C4-2B (cell line): ENCODE measurements around the gene KAT2B.
"Not testable (repeated sequence)": the region's sequence is repeated elsewhere in the genome, so short reads cannot be mapped to it uniquely, and the experiment has no call there.

Source experiments
- H3K27ac ChIP-seq: fragments of 450-650 bp; 2 replicates; pipeline ENCODE4 v1.5.1; 2017
- ZFX ChIP-seq: fragments of 450-650 bp; IDR thresholded peaks from 2 replicates; pipeline ENCODE4 v1.6.1; 2017
- TF ChIP-seq, protein P1 (sequence below): fragments of 450-650 bp; conservative IDR thresholded peaks from 2 replicates; pipeline ENCODE4 v1.5.1; 2017; ENCODE audit warnings: mild to moderate bottlenecking

The KAT2B gene

GRCh38 chr3:20015525-20015924 lies 24.7 kb upstream of the KAT2B start:
- no peak for TF ChIP-seq ZFX
- TF ChIP-seq, protein P1, sequence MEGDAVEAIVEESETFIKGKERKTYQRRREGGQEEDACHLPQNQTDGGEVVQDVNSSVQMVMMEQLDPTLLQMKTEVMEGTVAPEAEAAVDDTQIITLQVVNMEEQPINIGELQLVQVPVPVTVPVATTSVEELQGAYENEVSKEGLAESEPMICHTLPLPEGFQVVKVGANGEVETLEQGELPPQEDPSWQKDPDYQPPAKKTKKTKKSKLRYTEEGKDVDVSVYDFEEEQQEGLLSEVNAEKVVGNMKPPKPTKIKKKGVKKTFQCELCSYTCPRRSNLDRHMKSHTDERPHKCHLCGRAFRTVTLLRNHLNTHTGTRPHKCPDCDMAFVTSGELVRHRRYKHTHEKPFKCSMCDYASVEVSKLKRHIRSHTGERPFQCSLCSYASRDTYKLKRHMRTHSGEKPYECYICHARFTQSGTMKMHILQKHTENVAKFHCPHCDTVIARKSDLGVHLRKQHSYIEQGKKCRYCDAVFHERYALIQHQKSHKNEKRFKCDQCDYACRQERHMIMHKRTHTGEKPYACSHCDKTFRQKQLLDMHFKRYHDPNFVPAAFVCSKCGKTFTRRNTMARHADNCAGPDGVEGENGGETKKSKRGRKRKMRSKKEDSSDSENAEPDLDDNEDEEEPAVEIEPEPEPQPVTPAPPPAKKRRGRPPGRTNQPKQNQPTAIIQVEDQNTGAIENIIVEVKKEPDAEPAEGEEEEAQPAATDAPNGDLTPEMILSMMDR: no peak
- H3K27ac ChIP-seq: no peak overlapping the region

DNA sequence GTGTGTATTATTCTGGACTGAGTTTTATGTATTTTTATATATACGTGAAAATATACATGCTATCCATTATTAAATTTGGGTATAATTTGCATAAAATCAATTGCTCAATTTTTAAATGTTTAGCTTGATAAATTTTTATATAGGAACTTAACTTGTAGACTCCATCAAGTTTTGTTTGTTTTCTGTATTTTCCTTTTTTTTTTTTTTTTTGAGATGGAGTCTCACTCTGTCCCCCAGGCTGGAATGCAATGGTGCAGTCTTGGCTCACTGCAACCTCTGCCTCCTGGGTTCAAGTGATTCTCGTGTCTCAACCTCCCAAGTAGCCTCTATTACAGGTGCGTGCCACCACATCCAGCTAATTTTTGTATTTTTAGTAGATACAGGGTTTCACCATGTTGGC lies 24.2 kb upstream of the KAT2B start:
- not testable (repeated sequence) for H3K27ac ChIP-seq

DNA sequence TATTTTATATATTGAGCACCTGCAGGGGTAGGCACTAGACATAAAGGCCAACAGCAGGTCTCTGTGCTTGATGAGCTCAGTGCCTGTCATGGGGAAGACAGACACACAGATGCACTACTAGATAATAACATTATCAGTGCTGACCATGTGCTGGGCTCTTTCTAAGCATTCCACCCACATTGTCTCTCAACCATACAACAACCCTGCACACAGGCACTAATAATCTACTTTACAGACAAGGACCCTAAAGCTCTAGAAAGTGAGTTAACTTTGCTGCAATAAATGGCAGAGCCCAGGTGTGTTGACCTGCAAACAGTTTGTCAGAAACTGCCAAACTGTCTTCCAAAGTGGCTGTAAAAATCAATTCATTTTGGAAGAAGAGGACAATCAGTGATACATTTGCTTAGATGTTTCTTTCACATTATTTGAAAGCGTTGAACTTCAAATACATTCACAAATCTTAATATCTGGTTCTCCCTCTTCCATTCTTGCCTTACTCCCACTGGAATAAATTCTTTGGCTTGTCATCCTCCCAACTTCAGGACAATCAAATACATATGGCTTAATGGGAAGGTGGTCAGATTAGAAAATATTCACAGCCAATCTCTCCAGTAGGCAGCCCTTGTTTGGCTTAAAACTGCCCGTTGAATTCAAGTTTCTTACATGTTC lies 17.2 kb upstream of the KAT2B start:
- no peak for TF ChIP-seq ZFX
- TF ChIP-seq, protein P1: no peak
- H3K27ac ChIP-seq: no peak overlapping the region

GRCh38 chr3:20023623-20024405 lies 16.4 kb upstream of the KAT2B start:
- no peak overlapping the region for H3K27ac ChIP-seq
- TF ChIP-seq ZFX: no peak
- TF ChIP-seq, protein P1: no peak

DNA sequence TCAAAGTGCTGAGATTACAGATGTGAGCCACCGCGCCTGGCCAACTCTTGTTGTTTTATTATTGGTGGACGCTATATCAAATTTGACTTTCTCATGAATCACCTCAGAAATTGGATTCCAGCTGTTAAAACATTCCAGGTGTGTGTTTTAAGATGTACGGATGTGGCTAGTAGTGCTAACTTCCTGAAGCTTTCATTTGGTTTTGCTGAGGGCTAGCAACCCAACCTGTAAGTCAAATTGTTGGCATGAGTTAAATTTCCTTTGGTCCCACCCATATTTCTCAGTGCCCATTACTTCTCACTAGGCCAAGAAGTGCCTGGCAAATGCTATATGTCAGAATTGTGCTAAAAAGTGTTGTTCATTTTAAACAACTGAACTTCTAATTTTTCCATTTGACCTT lies 13.1 kb upstream of the KAT2B start:
- H3K27ac ChIP-seq: no peak overlapping the region
- TF ChIP-seq, protein P1: no peak
- TF ChIP-seq ZFX: no peak

DNA sequence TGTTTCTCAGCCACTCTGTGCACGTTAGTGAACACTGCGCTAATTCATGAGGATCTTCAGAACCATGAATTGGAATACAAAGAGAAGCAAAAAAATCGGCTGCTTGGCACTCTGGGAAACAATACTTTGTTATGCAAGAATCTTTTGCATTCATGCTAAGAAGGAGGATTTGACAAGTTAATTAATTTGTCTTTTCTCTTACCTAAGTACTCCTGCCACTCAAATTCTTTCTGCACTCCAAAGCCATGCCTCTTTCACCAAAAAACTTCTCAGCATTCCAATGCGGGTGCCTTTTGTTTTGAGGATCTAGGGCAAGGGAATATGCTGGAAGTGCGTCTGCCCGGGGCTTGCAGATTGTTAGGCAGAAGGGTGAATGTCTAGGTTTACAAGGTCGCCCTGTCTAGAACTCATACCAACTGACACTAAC lies 11.3 kb upstream of the KAT2B start:
- no peak overlapping the region for H3K27ac ChIP-seq
- TF ChIP-seq, protein P1: no peak
- no peak for TF ChIP-seq ZFX

DNA sequence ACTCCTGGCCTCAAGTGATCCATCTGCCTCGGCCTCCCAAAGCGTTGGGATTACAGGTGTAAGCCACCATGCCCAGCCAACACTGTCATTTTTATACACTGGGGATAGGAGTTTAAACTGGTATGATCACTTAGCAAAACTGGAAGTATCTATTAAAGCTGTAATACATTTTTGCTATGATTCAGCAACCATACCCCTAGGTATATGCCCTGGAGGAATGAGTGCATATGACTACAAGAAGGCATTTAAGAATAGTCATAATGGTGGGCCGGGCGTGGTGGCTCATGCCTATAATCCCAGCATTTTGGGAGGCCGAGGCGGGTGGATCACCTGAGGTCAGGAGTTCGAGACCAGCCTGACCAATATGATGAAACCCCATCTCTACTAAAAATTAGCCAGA lies 8.3 kb upstream of the KAT2B start:
- H3K27ac ChIP-seq: not testable (repeated sequence)

- TF ChIP-seq, protein P1: no peak
- no peak for TF ChIP-seq ZFX
- no peak overlapping the region for H3K27ac ChIP-seq
Observed at GRCh38 chr3:20035019-20035418, 5.2 kb upstream of the KAT2B start.
